T-helper 1 cell (primary cell): ENCODE results near the gene CNTD1.
"Not testable (repeated sequence)": the region's sequence is repeated elsewhere in the genome, so short reads cannot be mapped to it uniquely, and the experiment has no call there.

ENCODE experiments used
- DNase-seq, 5 donors: peaks; one replicate each; pipeline ENCODE4 v3.0.0-alpha.2; 2012 to 2020
- total RNA-seq, 4 donors: gene quantifications; one replicate each; lab custom pipeline; 2026; lab: John Stamatoyannopoulos, UW

The CNTD1 gene
- total RNA-seq: 0 to 0.30 (median 0) reads per million in 4 donors

DNA sequence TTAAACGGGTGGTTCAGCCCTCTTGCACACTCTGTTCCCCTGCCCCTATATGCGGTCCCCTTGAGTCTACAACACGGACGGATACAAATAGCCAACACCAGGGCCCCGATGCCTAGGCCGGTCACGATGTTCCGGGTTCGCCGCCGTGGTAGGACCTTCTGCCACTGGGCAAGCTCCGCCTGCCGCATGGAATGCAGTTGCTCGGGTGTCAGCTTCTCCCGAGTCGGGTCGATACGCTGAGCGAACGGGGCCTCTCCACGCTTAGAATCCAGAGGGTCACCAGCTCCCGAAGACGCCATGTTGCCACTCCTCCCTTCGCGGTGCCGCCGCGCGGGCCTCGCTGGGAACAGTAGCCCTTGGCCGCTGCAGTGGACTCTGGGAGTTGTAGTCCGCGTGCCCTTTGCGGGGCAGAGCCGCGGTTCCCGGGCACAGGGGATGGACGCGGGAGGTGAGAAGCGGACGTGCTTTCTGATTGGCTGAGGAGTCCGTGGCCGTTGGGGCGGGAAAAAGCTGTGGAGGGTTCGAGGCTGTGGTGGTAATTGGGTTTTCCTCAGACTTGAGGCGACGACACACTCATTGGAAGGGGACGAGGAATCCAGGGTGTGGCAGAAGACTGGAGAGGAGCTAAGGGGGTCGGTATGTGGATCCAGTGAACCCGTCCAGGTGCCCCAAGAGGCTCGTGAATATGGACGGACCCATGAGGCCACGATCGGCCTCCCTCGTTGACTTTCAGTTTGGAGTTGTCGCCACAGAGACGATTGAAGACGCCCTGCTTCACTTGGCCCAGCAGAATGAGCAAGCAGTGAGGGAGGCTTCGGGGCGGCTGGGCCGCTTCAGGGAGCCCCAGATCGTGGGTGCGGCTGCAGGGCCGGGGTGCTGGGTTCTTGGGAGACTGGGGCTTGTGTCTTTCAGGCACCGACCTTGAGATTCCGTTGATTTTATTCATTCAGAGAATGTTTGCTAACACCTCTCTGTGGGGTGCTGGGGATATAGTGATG is at the start of gene CNTD1, which contains the start of gene COA3:
CNTD1 (plus strand) TSS at position 479 of the 998 bp plus-strand sequence; CDS start at position 686, 207 bp downstream.
COA3 (minus strand) TSS at position 322 of the 998 bp plus-strand sequence; CDS start at position 299, 23 bp downstream.
- peak; percentile 35 to 82 (median 61) for DNase-seq

DNA sequence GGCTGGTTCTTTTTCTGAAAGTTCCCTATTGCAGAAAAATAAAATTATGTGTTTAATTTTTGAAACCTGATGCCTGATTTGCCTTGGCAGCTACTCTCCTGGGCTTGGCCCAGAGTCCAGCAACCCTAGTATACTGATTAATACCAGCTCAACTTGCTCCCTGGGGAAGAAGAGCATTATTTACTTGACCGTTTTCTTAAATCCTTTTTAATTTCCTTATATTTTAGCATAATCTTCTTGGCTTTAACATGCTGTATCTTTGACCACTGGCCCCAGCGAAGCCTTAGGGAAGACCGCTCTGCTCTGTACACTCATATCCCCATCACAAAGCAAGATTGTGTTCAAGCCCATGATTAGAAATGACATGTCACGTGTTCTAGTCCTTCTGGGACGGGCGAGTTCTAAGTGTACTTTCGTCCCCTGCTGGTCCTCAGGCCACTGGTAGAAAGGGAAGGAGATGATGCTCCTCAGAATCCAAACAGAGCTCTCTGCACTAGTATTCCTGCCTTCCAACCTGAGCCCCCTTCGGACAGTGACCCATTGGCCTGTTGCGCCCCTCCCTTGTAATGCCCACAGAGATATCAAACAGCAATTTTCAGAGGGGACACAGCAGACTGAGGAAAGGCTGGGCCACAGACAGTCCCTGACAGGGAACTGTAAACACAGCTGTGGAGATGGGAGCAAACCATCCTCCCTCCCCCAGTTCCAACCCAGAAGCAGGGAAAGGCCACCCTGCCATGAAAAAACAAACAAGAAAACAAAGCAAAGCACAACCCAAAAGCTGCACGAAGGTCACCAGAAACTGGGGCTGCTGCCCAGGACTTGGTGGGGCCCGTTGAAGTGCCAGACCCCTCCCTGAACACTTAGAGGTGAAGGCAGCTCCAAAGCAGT is 49.5 kb upstream of the CNTD1 start:
- no peak for DNase-seq

DNA sequence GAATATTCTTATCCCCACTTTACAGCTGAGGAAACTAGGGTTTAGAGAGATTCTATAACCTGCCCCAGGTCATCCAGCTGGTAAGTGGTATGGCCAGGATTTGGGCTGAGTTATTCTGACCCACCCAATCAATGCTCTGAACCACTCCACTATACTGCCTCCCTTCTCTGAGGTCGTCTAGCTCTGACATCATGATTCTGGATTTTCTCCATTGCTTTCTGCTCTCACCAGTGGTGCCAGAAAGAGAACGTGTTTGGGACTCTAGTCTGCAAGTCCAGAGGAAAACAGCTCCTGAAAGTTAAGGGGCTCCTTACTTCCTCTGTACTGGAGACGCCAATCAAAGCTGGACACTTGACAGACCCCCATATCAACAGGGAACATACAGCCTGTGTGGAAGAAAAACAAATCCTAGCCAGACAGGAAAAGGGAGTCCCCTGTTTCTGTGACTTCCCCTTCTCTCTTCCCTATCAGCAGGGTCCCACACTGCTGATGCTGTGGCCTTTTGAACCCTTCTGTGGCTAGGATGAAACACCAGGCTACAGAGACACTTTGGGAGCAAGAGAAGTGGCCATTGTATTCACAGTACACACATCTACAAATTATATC is 47.8 kb upstream of the CNTD1 start:
- DNase-seq: no peak

- no peak for DNase-seq
These were observed 47.0 kb upstream of the CNTD1 start for GRCh38 chr17:42751628-42752027.

DNA sequence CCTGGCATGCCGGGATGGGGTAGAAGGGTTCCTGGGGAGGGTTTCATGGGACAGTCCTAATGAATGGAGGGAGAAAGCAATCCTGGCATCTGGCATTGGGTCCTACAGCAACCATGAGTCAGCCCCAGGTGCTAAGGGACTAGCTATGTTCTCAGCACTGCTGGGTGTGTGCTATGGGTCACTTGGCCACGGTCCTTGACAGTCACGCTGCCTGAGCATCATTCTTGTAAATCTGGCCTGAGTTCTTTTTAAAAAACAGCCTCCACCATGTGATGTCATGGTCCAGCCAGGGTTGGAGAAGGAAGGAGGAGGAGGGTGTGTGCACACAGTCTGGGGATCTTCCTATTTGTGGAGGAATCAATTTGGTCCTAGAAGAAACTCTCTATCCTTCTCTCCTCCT is 43.9 kb upstream of the CNTD1 start:
- no peak for DNase-seq

DNA sequence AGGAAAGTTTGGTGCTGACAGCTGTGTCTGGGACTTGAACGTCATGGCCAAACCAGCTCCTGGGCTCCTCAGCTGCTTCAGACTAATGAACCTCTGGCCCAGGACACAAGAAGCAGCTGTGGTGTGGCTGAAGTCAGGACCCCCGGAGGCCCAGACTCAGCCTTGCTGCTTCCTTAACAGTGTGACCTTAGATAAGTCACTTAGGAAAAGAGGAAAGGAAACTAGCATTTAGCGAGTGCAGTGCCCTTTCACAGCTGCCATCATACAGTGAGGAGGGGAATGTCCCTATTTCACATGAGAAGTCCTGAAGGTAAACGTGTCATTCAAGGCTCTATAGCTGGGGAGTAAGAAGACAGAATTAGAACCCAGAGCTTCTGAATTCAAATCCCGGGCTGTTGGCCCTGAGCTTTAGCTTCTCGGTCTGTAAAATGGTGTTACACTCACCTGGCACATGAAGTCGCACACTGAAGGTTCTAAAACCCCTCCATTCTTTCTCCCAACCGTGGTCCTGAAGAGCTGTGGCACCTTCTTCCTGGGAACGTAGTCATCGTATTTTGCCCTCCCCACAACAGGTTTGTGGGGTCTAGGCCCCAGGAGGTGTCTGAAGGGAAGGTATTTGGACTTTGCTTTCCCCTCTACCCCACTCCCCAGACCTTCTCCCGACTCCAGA is 38.5 kb upstream of the CNTD1 start:
- no peak for DNase-seq

DNA sequence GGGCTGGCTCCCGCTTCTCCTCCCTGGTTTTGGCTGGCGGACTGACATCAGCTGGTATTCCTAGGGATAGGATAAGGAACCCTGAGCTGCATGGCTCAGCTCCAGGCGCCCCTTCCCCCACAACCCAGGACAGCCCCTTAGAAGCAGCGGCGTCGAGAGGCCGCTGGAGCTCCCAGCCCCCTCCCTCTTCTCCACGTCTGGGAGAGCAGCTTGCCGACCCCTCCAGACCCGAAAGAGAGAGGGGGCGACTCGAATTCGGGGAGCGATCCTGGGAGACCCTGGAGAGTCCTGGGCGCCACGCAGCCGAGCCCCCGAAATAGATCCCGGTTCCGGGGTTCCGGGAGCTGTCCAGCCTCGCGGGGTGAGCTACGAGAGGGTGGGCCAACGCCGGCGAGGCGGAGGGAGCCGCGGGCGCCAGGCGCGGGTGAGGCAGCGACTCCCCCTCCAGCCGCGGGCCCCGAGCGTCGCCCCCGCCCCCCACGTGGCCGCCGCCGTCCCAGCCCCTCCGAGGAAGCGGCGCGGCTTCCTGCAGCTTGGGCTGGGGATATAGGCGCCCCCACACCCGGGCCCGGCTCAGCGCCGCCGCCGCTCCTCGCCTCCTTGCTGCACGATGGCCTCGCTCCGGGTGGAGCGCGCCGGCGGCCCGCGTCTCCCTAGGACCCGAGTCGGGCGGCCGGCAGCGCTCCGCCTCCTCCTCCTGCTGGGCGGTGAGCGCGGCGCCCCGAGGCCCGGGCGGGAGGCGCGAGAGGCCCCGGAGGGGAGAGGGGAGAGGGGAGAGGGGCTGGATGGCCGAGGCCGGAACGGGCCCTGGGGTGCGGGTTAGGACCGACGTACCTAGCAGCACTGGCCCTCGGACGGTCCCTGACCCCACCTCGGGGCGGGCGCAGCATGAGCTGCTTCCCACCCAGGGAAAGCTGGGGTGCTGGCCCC is 37.7 kb upstream of the CNTD1 start, which contains the start of gene RAMP2:
RAMP2 (plus strand) TSS at position 576 of the 930 bp plus-strand sequence; CDS start at position 611, 35 bp downstream.
- no peak for DNase-seq

- DNase-seq: no peak
These were observed 37.0 kb upstream of the CNTD1 start for GRCh38 chr17:42761638-42762037.

DNA sequence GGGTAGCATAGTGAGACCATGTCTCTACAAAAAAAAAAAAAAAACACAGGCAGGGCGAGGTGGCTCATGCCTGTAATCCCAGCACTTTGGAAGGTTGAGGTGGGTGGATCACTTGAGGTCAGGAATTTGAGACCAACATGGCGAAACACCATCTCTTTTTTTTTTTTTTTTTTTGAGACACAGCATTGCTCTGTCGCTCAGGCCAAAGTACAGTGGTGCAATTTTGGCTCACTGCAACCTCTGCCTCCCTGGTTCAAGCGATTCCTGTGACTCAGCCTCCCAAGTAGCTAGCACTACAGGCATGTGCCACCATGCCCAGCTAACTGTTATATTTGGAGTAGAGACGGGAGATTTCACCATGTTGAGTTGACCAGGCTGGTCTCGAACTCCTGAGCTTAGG is 32.5 kb upstream of the CNTD1 start:
- no peak for DNase-seq

GRCh38 chr17:42767512-42767911 is 31.1 kb upstream of the CNTD1 start:
- DNase-seq: no peak

- not testable (repeated sequence) for DNase-seq
These were observed 30.7 kb upstream of the CNTD1 start for GRCh38 chr17:42768006-42768405.

GRCh38 chr17:42769964-42770363 is 28.7 kb upstream of the CNTD1 start:
- DNase-seq: not testable (repeated sequence)

DNA sequence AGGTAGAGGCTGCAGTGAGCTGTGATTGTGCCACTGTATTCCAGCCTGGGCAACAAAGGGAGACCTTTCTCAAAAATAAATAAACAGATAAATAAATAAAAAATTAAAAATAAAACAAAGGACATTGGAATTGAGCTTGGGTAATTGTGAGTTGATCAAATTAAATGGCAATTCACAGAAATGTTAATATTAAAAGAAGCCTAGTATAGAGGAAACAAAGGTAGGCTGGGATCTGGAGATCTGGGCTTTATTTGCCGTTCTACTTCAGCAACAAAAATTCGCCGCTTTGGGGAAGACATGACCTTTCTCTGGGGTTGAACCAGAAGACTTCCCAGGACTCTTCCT is 25.7 kb upstream of the CNTD1 start:
- DNase-seq: no peak

DNA sequence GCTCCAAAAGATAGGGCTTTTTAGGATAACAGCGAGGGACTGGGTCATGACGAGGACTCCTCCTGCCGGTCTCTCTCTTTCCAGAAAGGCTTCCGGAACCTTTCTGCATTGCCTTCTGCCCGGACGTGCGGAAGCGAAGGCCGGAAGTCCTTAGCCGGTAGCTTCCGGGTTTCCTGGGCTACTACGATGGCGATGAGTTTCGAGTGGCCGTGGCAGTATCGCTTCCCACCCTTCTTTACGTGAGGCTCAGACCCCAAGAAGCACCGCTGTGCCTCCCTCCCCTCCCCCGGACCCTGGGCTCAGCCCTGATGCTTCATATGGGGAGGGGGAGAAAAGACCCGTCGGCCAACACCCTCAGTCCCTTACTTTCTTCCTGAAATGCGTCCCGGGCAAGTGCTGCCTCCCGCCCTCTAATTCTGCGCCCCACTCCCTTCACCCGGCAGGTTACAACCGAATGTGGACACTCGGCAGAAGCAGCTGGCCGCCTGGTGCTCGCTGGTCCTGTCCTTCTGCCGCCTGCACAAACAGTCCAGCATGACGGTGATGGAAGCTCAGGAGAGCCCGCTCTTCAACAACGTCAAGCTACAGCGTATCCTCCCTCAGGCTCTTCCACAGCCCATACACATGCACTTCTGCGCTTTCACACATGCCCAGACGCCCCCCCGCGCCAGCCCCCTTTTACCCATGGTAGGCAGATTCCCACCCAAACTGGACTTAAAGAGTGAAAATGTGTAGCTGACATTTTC is 25.2 kb upstream of the CNTD1 start, which contains the start of gene VPS25:
VPS25 (plus strand) TSS at position 160 of the 746 bp plus-strand sequence; CDS start at position 187, 27 bp downstream.
- DNase-seq: peak; percentile 46 to 83 (median 57)

DNA sequence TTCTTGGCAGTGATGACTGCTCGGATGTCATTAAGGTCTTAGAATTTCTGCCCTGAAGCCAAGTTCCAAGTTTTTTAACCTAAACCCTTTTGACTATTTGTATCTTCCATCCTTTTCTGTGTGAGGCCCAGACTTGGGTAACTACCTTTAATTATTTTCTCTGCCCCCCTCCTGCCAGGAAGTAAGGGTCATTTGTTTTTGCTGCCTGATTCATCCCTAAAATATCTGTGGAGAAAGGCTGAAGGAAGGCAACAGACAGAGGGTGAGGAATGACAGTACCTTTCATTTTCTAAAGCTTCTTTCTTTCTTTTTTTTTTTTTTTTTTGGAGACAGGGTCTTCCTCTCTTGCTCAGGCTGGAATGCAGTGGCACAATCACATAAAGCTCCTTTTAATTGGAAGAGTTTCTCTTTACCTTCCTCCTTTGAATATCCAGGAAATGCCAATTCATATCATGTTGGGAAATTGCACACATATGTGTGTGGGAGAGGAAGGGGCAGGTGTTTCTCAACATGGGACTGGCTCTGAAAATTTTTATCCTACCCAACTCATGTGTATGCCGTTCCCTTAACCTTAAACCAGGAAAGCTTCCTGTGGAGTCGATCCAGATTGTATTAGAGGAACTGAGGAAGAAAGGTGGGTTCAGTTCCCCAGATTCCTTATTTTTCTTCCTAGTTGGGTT is 24.5 kb upstream of the CNTD1 start:
- DNase-seq: no peak

GRCh38 chr17:42775534-42776098 is 23.0 kb upstream of the CNTD1 start:
- DNase-seq: no peak

- no peak for DNase-seq
These were observed 20.1 kb upstream of the CNTD1 start for GRCh38 chr17:42778570-42778969.

- DNase-seq: no peak
These were observed 19.2 kb upstream of the CNTD1 start for GRCh38 chr17:42779304-42779935.
